Hematopoietic multipotent progenitor cell treated with erythropoietin and hydrocortisone succinate and interleukin-3 and kit ligand, for 17 days (in vitro differentiated cells): ENCODE results near the gene CHKA.

Source experiments
- DNase-seq: peaks from one replicate; pipeline ENCODE4 v3.0.0-alpha.2; 2015; ENCODE audit warnings: low spot score

The CHKA gene

DNA sequence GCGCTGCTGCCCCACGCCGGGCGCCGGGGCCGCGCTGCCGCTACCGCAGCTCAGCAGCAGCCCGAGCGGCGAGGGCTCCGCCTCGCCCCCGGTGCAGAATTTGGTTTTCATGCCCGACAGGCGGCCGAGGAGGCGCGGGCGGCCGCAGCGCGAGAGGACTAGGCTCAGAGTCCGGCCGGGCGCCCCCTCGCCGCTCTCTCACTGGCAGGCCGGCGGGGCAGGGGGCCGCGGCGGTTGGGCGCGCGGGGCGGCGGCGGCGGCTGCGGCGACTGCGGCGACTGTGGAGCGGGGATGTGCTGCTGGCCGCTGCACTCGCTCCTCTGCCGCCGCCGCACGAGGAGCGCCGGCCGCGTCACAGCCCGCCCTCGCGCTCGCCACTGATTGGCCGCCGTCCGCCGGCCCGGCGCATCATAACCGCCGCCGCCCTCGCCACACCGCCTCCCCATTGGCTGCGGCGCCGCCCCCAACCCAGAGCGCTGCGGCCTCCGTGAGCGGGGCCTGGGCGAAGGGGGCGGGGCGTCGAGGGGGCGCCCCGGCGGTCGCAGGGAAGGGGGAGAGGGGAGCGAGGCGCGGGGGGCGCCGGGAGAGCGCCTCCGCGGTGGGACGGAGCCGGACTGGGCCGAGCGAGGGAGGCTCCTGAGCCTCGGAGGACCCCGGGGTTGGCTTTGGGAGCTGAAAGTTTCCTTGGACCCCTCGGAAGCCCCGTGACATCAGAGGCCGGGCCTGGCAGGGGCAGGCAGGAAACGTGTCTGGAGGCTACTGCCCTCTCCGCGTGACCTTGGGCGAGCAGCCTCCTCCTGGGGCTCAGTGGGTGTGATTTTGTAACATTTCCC lies at the start of gene CHKA:
TSS of gene CHKA (minus strand) at position 322 of the 833 bp plus-strand sequence. CDS start at position 111, 211 bp downstream.
- DNase-seq = peak; percentile 86

DNA sequence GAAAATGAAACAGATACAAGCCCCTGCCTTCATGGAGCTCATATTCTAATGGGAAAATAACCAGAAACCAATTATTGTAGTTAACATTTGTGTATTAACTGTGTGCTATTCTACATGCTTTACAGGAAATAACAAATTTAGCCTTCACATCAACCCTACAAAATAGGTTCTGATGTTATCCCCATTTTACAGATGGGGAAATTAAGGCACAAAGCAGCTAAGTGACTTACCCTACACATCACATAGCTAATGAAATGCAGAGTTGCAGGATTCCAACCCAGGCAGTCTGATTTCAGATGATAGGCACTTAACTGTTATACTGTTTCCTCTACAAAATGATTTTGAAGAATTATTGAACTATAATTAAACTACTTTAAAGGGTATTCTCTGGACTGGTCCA lies 48.3 kb upstream of the CHKA start:
- no peak for DNase-seq

DNA sequence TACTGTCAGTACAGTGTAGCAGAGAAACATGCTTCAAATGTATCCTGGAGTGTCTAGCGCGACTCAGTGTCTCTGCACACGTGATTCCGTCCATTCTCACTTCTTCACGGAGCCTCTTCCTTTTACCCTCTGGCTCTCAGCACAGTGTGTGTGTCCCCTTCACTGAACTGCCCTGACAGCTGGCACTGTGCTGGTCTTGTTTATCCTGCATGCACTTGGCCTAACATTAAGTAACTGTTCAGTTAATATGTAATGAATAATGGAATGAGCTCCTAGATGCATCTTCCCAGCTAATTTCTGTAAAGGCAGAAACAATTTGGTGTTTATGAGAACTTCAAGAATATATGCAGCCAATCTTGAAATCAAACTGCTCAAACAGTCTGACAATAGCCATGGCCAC lies 47.5 kb upstream of the CHKA start:
- no peak for DNase-seq

DNA sequence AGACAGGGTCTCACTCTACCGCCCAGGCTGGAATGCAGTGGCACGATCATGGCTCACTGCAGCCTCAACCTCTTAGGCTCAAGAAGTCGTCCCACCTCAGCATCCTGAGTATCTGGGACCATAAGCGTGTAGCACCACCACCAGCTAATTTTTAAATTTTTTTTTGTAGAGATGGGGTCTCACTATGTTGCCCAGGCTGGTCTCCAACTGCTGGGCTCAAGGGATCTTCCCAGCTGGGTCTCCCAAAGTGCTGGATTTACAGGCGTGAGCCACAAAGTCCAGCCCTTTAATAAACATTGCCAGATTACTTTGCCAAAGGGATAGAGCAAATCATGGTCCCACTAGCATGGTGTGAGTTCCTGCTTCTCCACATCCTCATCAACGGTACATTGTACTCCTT lies 46.3 kb upstream of the CHKA start:
- DNase-seq = no peak

DNA sequence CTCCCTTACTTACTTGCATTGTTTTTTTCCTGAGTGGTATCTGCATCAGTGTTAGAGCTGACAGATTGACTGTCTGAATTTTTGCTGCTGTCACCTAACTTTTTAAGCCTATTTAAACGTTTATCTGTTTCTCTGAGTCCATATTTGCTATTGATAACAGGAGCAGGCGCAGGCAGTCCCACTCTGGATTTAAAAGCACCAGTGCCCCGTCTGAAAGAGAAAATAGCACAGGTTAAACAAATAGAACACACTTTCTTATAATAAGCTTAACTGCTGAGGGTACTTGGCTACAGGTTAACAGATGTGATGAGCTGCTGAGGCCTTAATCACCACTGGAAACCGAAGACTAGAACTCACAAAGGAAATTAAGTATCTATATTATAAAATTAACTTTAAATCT lies 45.8 kb upstream of the CHKA start:
- no peak for DNase-seq

DNA sequence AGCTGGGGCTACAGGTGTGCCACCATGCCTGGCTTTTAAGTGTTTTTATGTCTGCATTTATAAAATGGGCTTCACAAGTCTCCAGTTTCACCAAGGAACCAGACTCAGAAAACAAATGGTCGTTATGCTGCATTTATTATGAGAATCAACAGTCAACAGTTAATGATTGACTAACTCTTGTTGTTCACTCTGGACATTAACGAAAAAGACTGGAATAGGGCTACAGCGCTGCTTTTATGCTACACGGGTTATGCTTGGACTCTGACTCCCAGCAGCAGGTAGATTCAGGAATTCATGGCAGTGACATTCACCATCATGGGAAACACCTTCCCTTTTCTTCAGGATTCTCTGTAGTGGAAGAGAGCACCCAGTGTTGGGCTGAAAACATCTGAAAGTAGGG lies 44.4 kb upstream of the CHKA start:
- no peak for DNase-seq

DNA sequence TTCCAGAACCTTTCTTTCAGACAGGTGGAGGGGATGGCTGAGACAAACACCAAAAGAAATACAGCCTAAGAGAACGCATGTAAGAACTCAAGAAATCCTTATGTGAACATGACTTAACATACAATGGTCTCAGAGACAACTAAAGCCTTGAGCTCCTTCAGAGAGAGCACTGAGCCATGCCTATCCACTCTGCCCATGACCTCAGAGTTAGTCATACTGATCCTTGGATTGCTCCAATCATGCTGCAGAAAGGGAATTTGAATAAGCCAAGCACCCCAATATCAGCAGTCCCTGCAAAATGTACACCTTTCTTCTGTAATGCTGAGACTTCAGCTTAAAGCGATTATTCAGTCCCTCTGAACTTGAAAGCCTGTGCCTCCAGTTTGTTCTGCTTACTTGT lies 43.2 kb upstream of the CHKA start:
- DNase-seq = no peak

DNA sequence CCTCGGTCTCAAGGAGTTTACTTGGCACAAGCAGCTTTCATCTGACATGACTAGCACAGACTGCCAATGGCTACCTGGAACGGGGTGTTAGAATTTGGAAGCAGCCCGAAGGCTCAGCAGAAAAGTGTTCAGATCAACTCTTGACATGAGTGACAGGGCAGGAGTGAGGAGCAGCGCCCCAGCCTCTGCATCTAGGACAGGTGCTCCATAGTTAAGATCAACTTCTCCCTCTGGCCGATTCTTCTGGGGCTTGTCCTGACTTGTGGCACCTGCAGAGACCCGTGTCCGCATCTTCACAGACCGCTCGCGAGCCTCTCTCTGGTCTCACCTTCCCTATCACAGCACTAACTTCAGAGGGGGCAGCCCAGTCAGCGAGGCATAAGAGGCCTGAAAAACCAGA lies 42.5 kb upstream of the CHKA start:
- no peak for DNase-seq

DNA sequence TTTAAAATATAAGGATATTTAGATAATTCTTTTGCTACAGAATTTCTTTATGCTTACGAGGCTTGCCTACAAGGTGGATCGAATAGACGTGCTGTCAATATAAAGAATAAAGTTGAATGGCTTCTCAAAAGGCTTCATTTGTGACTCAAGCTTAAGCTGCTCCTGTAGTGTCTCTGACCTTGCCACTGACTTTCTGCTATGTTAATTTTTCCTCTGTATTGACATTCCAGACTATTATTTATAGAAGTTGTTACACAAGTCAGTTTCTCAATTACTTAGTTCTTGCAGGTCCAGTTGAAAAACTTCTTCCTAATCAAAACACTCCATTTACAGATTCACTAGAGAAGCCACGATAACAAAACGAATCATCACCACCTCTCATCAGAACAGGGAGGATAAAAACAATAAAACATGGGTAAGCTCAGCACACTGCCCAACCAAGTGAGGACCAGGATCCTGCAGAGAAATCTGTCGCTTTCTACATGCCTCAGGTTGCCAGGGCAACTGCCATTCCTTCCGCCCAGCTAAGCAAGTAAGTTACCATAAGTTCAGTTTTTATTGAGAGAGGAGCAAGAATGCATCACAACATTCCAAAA lies 39.0 kb upstream of the CHKA start:
- no peak for DNase-seq

DNA sequence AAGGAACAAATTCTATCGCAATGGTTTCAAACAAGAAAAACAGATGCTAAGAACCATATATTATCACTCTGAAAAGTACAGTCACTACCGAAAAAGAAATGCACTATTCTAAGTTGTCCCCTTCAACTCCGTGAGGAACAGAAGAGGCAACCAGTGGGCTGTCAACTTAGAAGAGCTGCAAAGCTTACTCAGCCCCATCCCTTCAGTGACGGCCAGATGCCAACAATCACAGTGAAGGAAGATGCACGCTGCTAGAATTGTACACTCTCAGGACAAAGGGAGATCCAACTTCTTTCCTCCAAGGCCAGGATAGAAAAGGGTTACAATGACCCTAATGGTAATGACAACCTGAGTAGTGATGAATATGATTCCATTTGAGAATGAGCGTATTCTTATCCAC lies 38.5 kb upstream of the CHKA start:
- DNase-seq = no peak

DNA sequence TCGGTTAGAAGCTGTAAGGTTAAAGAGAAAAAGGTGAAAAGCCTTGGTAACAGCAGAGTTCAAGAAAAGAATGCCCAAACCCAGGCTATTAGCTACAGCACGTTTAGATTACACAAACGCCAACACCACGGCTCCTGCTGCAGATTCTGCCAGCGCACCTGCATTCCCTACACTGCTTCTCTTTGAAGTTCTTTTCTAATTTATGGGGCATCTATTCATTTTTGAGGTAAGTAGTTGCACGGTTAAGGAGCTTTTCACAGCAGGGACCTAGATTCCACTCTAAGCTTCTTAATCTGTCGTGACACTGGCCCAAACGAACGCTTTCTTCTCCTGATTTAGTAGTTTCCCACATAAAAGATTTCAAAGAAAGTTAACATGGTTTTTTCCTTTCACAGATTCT lies 38.0 kb upstream of the CHKA start:
- DNase-seq = no peak

DNA sequence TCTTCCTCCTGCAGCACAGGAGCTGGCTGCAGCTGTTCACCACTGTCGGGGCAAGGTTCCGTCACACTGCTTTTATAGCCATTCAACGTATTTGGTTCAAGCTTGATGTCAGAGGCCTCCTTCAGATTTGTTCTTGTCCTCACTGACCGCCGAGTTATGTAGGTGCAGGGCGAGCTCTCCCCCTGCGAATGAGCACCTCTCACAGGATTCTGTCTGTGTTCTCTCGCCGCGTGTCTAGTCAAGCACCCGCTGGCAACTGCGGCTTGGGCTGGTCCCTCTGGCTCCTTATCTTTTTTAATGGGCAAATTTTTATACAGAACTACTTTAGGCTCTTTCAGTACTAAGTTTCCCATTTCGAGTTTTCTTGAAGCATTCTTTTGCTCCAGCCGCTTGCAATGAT lies 37.4 kb upstream of the CHKA start:
- no peak for DNase-seq

DNA sequence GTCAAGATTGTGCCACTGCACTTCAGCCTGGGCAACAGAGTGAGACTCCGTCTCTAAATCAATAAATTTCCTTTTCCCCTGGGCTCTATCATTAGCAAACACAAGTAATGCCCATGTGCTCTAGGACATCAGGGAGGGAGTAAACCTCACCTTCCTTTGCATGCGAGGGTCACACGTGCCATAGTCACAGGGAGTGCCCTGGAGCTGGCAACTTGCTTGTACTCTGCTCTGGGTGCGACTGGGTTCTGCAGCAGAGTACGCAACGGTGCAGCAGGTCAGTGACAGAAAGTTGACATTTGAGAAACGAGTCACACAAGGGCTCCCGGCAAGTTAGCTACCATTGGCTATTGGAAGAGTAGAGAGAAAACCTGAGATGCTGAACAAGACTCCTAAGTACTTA lies 32.6 kb upstream of the CHKA start:
- DNase-seq = no peak

DNA sequence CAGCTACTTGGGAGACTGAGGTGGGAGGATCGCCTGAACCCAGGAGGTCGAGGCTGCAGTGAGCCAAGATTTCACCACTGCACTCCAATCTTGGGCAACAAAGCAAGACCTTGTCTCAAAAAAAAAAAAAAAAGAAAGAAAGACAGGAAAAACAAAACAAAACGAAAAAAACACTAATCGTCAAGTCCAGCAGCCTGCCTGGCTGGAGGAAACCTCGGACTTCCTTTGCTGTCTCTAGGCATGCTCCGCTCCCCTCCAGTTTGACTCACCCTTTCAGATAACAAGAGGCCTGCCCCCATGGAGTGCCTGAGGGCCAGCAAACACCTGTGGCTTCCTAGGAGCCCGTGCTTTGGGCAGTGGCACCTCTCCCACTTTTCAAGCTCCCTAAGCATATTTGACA lies 28.8 kb upstream of the CHKA start:
- DNase-seq = peak; percentile 17

DNA sequence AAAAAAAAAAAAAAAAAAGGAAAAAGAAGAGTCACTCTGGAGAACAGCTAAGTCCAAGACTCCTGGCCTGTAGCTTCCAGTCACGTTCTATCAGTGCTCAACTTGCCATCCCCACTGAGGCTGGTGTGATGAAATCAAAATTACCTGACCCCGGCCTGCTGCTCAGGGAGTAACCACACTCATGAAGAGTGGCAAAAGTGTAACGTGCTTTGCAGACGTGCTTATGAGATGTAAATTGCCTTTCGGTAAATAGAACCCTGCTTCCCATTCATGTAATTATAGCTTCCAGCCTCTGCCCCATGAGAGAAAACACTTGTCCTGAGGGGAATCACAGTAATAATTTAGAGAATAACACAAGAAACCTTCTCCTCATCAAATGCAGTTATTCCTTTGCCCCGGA lies 28.2 kb upstream of the CHKA start:
- no peak for DNase-seq

DNA sequence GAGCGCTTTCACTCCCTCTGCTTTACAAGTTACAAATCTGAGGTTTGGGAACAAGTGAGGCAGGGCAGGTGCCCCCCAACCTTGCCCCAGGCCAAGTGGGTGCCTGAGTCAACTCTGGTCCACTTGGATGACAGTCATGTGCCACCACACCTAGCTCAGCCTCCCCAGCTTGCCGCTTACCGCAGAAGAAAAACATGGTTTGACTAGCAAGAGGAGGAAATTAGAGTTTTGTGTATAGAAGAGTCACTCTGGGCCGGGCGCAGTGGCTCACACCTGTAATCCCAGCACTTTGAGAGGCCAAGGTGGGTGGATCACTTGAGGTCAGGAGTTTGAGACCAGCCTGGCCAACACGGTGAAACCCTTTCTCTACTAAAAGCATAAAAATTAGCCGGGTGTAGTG lies 27.7 kb upstream of the CHKA start:
- no peak for DNase-seq

DNA sequence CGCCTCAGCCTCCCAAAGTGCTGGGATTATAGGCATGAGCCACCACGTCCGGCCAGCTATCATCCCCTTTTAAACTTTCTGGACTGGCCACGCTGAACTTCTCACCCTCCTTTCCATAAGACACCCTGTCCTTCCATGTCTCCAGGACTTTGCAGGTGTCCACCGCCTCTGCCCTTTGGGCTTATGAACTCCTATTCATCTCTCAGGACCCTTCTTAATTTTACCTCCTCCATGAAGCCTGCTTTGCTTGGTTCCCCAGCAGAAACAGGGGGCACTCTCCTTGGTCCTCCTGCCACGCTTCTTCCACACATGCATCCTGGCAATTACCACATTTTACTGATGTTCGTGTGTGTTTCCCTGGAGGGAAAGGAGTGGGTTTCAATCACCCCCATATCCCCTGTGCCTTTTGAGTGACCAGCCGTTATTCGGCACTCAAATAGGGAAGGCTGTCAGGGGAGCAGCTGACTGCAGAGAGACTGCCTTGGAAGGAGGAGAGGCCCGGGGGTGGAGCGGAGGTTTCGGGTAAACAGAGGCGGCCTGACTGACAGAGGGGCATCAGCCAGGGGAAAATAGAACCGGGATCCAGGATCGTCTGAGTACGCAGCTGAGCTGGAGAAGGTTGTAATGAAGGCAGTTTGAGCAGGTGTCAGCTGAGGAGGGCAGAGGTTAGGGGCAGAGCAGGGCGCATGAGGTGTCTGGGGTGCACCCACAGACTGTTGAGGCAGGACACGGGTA lies 27.1 kb upstream of the CHKA start:
- DNase-seq = no peak

DNA sequence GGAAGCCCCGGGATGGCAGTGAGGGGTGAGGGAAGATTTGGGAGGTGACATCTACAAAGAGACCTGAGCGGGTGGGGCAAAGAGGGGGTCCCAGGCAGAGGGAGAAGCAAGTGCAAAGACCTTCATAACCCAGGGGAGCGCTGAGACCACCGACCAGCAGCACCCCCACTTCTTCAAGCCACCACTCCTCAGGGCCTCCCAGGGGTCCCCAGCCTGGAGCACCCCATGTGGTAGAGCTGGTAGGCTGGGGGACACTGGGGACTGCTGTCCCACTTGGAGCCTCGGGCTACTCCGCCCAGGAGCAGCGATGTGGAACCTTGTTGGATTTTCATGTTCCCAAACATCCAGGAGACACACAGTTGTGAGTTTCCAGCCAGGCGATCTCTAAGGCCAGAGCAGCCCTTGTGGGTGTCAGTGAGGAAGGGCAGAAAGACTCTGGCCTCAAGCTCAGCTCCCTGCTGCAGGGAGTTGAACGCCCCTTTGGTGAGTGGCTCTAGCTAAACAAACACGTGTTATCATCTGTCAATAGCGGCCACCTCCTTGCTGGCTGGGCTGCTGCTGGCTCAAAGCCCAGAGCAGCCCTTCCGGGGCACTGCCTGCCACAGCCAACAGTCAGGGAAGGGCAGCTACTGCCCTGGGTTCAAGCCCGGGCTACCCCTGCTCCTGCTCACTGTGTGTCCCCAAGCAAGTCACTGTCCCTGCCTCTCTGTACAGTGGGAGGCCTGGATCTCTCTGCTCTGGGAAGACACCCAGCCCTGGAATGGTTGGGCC lies 25.7 kb upstream of the CHKA start:
- DNase-seq = peak; percentile 83

DNA sequence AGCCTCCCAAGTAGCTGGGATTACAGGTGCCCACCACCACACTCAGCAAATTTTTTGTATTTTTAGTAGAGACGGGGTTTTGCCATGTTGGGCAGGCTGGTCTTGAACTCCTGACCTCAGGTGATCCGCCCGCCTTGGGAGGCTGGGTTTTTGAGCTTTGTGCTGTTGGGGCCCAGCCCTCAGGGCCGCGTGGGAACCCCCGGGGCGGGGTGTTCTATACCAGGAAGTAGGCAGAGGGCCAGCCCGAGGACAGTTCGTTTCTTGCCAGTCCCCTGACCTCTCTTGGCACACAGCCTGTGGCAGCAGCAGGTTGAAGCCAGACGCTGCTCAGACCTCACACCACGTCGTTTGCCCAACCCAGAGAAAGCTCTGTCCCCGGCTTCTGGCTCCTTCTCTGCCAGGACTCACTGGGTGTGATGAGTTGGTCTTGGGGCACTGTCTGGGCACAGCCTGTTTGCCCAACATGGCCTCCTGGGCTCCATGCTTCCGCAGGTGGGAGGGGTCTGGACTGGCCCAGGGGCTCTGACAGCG lies 24.9 kb upstream of the CHKA start:
- peak; percentile 71 for DNase-seq

DNA sequence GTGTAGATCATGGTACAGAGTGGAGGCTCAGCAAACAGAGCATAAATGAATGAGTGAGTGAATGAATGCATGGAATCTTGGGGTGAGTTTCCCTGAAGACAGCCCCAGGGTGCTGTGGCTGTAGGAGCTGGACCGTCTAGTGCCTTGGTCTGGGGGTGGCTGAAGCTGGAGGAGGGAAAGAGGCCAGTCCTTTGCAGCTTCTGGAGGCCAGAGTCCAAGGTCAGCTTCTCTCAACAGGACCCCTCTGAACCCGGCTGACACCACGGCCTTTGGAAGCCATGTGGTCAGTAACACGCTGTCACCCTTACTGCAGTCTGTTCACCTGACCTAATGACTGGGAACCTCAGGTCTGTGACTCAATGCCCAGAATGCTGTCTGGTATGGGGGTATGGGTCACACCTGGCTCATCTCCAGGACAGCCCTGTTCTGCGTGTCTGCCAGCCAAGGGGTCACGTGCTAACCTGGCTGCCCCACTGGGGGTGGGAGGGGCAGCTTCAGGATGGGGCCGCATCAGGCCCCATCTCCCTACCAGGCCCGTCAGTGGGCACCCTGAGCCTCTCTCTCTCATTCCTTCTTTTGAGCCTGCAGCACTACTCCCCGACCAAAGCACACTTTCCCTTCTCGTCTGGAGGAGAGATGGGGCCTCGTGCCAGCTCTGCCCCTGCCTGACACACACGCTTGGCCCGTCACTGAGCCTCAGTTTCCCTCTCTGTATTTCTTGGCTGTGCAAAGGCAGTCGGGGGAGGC lies 24.1 kb upstream of the CHKA start:
- no peak for DNase-seq

DNA sequence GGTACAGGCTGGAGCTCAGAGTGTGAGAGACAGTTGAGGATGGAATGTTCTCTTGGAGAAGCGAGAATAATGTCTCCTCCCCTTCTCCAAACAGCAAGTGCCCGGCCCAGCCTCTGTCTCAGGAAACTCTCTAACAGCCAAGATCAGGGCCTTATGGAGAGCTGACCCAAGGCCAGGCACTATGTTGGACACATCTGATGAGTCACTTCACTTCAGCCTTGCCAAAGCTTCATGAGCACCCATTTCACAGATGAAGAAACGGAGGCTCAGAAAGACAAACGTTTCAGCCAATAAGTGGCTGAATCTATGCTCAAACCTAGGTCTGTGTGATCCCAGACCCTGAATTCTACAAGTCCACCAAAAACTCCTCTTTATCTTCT lies 22.1 kb upstream of the CHKA start:
- no peak for DNase-seq
